Midbrain (tissue), 1 donor: ENCODE measurements around the gene ZDHHC3.

Experiments used
- DNase-seq: peaks from one replicate; lab custom pipeline; 2025; lab: John Stamatoyannopoulos, UW

ZDHHC3 gene

GRCh38 chr3:44892689-44893088 is 83.3 kb downstream of the ZDHHC3 start:
- no peak for DNase-seq

- no peak for DNase-seq
These were observed 85.1 kb downstream of the ZDHHC3 start for GRCh38 chr3:44890852-44891251.

- DNase-seq, result no peak
These were observed 85.7 kb downstream of the ZDHHC3 start for GRCh38 chr3:44890258-44890657.

DNA sequence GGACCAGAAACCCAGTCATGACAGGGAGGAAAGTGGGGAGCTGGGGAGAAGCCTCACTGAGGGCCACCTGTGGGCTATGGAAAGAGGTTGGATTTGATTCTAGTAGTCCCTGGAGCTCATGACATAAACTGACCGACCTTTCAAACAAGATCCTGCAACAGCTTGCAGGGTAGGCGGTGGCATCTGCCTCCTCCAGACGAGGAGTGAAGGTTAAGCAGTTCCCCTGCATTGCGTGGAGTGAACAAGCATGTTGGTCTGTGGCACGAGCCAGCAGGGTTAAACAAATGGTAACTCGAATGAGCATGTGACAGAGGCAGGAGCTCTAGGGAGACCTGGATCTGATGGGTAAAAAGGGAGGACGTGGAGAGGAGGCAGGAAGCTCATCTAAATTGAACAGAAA is 88.9 kb downstream of the ZDHHC3 start:
- DNase-seq, result no peak

GRCh38 chr3:44886561-44886960 is 89.4 kb downstream of the ZDHHC3 start:
- DNase-seq, result no peak

GRCh38 chr3:44885618-44886017 is 90.4 kb downstream of the ZDHHC3 start:
- DNase-seq, result no peak

- DNase-seq, result no peak
These were observed 92.0 kb downstream of the ZDHHC3 start for GRCh38 chr3:44883999-44884431.

DNA sequence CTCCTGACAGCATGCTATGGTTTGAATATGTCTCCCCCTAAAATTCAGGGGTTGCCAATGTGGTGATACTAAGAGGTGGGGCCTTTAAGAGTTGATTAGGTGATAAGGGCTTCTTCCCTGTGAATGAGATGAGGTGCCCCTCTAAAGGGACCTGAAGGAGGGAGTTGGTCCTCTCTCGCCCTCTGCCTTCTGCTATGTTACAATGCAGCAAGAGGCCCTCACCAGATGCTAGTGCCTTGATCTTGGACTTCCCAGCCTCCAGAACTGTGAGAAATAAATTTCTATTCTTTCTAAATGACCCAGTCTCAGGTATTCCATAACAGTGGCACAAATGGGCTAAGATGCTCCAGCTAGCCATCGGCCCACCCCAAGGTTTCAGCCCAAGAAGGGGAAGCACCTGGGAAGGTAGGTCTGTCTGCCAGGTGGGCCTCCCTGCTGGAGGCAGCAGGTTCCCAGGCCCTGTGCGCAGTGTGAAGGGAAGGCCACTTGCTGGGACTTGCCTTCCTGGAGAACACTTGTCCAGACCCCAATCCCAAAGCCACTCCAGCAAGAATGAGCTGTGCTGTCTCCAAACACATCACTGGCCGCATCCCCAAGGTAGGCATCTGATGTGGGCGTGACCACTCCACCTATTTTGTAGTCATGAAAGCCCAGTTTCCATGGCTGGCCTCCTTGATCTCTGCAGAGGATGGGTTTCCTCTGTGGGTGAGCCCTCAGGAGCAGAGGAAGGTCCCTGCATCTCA is 92.6 kb downstream of the ZDHHC3 start:
- no peak for DNase-seq

- no peak for DNase-seq
These were observed 95.7 kb downstream of the ZDHHC3 start for GRCh38 chr3:44880284-44880683.

DNA sequence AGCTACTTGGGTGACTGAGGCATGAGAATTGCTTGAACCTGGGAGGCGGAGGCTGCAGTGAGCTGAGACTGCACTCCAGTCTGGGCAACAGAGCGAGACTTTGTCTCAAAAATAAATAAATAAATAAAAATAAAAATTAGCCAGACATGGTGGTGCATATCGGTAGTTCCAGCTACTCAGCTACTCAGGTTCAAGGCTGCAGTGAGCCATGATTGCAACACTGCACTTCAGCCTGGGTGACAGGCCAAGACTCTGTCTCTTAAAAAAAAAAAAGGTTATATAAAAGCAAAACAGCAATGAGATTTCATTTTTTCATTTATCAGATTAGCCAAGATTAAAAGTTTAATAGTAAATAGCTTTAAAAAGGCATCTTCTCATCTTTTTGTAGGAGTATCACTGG is 98.6 kb downstream of the ZDHHC3 start:
- DNase-seq, result no peak

DNA sequence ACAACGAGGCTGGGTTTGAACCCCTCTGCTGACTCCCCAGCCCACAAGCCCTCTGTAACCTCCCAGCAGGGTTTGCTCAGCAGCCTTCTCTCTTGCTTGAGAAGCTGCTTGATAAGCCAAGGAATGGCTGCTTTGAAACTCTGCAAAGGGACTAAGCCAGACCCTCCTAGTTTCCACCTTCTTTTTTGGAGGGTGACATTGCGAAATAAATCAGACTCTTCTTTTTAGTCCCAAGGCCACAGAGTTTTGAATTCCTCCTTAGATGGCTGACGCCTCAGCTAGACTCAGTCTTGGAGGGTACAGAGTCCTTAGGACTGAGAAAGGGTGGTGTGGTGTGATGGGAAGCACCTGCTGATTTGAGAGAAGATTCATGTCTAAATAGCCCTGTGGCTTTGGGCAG is 100.4 kb downstream of the ZDHHC3 start:
- no peak for DNase-seq
